ENCODE measurements around the gene DNAH14.

DNA sequence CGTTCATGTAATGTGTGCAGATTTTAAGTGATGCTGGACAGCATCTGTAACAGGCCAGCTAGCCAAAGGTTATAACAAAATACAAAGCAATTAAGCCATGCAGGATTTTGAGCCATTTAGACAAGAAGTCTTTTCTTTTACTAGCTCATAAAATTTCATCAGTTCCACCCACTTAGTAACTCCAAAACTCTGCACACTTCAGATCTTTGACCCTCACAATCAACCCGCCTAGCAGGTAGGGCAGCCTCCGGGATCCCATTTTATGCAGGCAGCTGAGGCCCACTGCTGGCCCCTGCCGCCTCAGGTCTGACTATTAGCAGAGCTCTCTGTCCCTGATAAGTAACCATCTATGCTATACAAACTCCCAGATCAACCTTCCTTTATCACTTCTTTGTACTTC is 489.1 kb downstream of the DNAH14 start:
- no peak for TF ChIP-seq POLR2A (IDR thresholded peaks at IDR 0.05)
- TF ChIP-seq, protein P1, sequence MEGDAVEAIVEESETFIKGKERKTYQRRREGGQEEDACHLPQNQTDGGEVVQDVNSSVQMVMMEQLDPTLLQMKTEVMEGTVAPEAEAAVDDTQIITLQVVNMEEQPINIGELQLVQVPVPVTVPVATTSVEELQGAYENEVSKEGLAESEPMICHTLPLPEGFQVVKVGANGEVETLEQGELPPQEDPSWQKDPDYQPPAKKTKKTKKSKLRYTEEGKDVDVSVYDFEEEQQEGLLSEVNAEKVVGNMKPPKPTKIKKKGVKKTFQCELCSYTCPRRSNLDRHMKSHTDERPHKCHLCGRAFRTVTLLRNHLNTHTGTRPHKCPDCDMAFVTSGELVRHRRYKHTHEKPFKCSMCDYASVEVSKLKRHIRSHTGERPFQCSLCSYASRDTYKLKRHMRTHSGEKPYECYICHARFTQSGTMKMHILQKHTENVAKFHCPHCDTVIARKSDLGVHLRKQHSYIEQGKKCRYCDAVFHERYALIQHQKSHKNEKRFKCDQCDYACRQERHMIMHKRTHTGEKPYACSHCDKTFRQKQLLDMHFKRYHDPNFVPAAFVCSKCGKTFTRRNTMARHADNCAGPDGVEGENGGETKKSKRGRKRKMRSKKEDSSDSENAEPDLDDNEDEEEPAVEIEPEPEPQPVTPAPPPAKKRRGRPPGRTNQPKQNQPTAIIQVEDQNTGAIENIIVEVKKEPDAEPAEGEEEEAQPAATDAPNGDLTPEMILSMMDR (IDR thresholded peaks at IDR 0.05), result no peak
